MG63 (cell line): ENCODE results near the gene OR2V2. TPM values are rescaled to one million over a fixed set of nuclear protein-coding genes. Genes with fewer than 3 reads are reported as not detected.

Experiments
- DNase-seq: peaks from one replicate; pipeline ENCODE4 v3.0.0-alpha.2; 2020
- H3K27me3 ChIP-seq: fragments of 250-450 bp; sonication (Bioruptor Pico); 2 replicates; pipeline ENCODE4 v1.5.1; 2020; ENCODE audit warnings: mild to moderate bottlenecking, moderate library complexity
- H3K36me3 ChIP-seq: fragments of 250-450 bp; sonication (Bioruptor Pico); 2 replicates; pipeline ENCODE4 v1.5.1; 2020; ENCODE audit warnings: mild to moderate bottlenecking, moderate library complexity
- H3K4me3 ChIP-seq: fragments of 250-450 bp; sonication (Bioruptor Pico); 2 replicates; pipeline ENCODE4 v1.5.1; 2020; ENCODE audit warnings: mild to moderate bottlenecking, moderate library complexity
- H3K9me3 ChIP-seq: fragments of 250-450 bp; sonication (Bioruptor Pico); 2 replicates; pipeline ENCODE4 v1.5.1; 2020; ENCODE audit warnings: mild to moderate bottlenecking, moderate library complexity
- total RNA-seq: library from RNA; depleted of rRNA; stranded (reverse); fragments of >200 nt; shearing (Covaris generic); gene quantifications from 2 replicates; pipeline ENCODE4 v1.2.3, GENCODE V29; 2014; ENCODE audit warnings: low replicate concordance

OR2V2 gene
- total RNA-seq, 1 experiment from 2014 or later = not detected

DNA sequence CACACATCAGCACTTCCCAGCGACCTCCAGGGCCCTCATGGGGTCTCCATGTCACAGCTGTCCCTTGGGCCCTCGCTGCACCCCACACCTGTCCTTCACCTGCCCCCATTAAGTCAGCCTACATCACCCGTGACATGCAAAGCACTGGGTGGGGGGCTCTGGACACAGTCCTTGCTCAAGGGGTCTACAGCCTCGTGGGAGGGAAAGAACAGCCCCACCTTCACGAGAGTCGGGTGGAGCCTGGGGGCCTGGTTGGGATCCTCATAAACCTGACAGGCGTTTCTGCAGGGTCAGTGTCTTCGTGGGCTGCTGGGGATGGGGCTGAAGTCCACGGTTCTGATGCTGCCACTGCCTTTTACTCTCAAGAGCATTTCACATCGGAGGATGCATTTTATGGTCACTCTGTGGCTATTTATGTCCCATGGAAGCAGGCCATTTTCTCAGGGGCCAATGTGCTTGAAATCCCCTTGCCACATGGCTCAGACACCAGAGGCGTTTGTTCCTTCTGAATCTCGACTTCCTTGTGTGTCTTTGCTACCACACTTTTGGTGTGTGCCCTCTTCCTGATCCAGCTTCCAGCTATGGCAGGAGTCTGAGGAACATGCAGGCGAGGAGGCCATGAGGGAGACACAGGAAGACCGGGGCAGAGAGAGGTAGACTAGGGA, 16.4 kb upstream of the OR2V2 start, which contains the start of gene OR2V1:
Gene OR2V1 (minus strand): TSS at position 338 of the 665 bp plus-strand sequence. CDS start 5,865 bp downstream, outside the sequence.
- DNase-seq = no peak
- no peaks in the 10 kb centered on the region for H3K36me3 ChIP-seq
- peaks cover 28% of the 10 kb centered on the region for H3K27me3 ChIP-seq
- H3K9me3 ChIP-seq = peaks cover 3% of the 10 kb centered on the region; the same call in 1 of the 2 replicates
- H3K4me3 ChIP-seq = no peak within 1 kb of the TSS

DNA sequence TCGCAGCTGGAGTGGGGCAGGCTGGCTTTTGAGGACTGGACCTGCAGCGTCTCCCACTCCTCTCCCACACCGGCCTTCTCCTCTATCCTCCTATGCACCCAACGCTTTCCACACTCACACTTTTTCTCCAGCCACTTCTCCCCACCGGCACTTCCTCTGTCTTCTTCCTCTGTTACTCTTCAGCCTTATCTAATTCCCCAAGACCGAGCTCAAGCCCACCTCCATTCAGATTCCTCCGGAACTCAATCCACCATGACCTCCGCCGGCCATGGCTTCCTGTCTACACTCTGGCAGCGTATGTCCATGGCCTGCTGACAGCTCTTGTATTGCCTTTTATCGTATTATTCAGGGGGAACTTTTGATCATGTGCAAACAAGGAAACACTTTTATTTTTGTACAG, 15.9 kb upstream of the OR2V2 start:
- no peaks in the 10 kb centered on the region for H3K36me3 ChIP-seq
- DNase-seq = no peak
- H3K4me3 ChIP-seq = no peak overlapping the region
- peaks cover 23% of the 10 kb centered on the region for H3K27me3 ChIP-seq
- H3K9me3 ChIP-seq = peaks cover 6% of the 10 kb centered on the region

DNA sequence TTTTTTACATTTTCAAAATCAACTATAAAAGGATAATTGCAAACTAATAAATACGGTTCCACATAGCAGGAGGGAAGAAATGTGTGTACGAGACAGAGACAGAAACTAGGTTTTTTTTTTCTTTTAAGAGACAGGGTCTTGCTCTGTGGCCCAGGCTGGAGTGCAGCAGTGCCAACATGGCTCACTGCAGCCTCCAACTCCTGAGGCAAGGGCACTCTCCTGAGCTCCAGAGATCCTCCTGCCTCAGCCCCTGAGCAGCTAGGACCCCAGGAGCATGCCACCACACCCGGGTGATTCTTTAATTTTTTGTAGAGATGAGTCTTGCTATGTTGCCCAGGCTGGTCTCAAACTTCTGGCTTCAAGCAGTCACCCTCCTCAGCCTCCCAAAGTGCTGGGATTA, 14.3 kb upstream of the OR2V2 start:
- no peak for DNase-seq
- Histone ChIP-seq H3K27me3 (peaks cover 19% of the 10 kb centered on the region), H3K4me3 (no peak overlapping the region)

DNA sequence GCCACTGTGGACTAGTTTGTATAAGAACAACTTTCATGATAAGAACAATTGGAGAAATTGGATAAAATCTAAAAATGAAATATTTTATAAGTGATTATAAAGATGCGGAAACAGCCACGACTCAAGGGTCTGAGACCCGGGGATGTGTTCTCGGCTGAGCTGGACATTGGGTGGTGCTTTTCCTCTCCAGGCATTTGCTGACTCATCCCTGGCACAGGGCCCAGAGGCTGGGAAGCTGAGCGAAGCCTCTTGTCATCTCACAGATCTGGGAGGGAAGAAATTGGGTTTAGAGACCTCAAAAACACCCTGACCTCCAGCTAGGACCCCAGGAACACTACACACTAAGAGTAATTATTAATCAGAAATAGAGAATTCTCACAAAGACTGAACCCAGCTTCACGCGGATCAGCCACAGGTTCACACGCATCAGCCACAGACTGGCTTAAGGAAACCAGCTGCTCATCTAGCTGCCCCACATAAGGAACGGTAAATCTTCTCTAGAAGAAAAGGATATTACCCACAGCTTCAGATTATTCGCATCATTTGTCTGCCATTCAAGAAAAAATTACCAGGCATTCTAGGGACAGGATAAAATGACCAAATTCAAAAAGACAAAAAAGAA, 13.7 kb upstream of the OR2V2 start:
- peaks cover 9% of the 10 kb centered on the region for H3K9me3 ChIP-seq
- H3K4me3 ChIP-seq = no peak overlapping the region
- H3K36me3 ChIP-seq = no peaks in the 10 kb centered on the region
- peaks cover 18% of the 10 kb centered on the region for H3K27me3 ChIP-seq
- peak; percentile 95 for DNase-seq

More for the DNA sequence above, 14.3 kb upstream of the OR2V2 start:
- H3K9me3 ChIP-seq = peaks cover 9% of the 10 kb centered on the region
- no peaks in the 10 kb centered on the region for H3K36me3 ChIP-seq

DNA sequence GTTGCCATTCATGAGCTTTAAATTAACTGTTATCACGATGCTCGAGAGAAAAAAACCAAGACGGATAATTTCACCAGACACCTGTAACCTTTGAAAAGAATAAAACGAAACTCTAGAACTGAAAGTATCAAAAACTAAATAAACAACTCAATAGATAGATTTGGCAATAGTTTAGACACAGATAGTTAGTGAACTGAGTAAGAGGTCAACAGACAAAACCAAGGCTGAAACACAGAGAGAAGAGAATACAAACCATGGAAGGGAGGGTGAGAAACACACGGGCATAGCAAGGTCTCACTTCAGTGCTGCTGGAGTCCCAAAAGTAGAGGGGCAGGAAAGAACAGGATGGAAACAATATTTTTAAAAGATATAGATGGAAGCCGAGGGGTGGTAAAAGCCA, 13.1 kb upstream of the OR2V2 start:
- DNase-seq = no peak
- H3K27me3 ChIP-seq = peaks cover 13% of the 10 kb centered on the region
- no peaks in the 10 kb centered on the region for H3K36me3 ChIP-seq
- H3K4me3 ChIP-seq = no peak overlapping the region
- H3K9me3 ChIP-seq = peaks cover 9% of the 10 kb centered on the region

DNA sequence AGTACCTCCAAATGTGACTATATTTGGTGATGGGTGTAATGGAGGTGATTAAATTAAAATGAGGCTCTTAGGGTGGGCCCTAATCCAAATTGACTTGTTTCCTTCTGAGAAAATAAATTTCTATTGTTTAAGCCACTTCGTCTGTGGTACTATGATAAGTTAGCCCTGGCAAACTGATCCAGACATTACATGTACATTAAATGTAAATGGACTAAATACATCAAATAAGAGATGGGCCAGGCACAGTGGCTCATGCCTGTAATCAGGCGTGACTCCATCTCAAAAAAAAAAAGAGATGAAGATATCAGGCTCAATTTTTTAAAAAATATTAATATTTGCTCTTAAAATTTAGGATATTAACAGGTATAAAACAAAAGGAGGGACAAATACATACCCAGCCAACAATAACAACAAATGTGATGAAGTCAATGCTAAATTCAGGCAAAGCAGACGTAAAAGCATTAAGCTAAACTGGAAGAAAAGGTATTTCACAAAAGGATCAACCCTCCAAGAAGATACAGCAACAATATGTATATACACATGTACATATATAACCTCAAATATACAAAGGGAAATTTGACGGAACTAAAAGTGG, 10.9 kb upstream of the OR2V2 start:
- Histone ChIP-seq H3K9me3 (peaks cover 9% of the 10 kb centered on the region), H3K27me3 (peaks cover 14% of the 10 kb centered on the region), H3K4me3 (no peak overlapping the region), H3K36me3 (no peaks in the 10 kb centered on the region)
- no peak for DNase-seq

DNA sequence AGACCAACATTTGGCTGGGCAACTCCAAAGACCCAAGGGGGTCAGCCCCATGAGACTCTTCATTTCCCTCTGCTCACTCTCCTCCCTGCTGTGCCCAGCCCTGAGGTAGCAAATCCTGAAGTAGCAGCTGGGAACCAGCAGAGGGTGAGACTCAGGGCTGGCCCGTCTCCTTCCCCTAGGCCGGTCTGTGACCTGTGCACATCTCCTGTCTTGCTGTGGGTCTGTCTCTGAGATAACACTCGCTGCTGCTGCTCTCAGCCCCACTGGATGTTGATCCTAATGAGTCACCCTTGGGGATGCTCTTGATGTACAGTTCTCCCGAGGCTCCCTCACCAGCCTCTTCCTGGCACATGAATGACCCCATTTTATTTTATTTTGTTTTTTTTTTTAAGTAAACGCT, 9.1 kb upstream of the OR2V2 start:
- no peak overlapping the region for H3K4me3 ChIP-seq
- no peak for DNase-seq
- peaks cover 10% of the 10 kb centered on the region for H3K9me3 ChIP-seq
- peaks cover 17% of the 10 kb centered on the region for H3K27me3 ChIP-seq
- no peaks in the 10 kb centered on the region for H3K36me3 ChIP-seq

DNA sequence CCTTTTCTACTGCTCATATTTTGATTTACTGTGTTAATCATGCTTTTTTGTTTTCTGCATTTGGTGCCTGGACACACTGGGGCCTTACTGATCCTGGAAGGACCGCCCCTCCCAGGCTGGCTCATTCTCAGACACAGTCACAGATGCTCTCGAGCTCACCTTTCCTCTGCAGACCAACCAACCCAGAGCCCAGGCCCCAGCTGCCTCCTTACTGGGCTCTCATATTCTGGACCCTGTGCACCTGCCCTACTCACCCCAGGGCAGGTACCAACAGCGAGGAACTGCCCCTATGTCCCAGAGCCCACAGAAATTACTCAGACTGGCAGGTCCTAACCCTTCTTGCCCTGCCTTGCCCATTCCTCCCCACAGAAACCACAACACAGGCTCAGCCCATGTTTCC, 6.6 kb upstream of the OR2V2 start:
- Histone ChIP-seq H3K36me3 (no peaks in the 10 kb centered on the region), H3K27me3 (peaks cover 30% of the 10 kb centered on the region), H3K4me3 (no peak overlapping the region), H3K9me3 (peaks cover 23% of the 10 kb centered on the region)
- DNase-seq = no peak

DNA sequence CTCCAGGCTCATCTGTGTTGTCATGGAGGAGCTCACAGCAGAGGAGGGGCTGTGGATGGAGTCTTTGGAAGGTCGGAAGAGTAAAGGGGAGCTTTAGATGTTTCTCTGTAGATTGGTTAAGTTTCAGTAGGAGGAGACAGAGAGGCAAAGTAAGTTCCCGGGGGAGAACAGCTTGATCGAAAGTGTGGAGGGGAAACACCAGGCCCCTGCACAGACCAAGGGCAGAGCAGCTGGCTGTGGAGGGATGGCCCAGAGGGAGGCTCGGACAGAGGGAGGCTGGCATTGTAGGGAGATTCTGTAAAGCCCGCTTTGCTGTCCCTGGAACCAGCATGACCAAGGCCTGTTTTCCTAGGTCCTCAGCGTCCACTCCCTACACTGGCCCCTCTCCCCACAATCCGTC, 5.3 kb upstream of the OR2V2 start:
- Histone ChIP-seq H3K36me3 (no peaks in the 10 kb centered on the region), H3K4me3 (no peak overlapping the region), H3K27me3 (peaks cover 32% of the 10 kb centered on the region), H3K9me3 (peaks cover 14% of the 10 kb centered on the region)
- DNase-seq = no peak

DNA sequence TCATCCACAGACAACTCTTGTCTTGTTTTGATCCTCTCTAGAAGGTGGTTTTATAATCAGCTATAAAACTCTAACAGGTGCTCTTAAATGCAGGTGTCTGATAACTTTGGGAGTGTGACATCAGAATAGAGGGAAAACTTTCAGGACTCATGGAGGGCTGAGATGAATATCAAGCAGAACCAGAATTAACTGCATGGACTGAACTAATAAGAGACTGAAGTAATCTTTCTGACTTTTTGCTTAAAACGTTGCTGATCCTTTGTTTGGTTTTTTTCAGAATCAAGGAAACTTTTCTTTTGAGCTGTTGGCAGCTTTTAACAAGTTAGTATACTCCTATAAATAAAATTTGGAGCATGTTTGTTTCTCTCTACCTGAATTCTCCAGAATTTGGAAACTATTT, 2.3 kb upstream of the OR2V2 start:
- Histone ChIP-seq H3K9me3 (peaks cover 14% of the 10 kb centered on the region), H3K36me3 (no peaks in the 10 kb centered on the region), H3K4me3 (no peak overlapping the region), H3K27me3 (peaks cover 32% of the 10 kb centered on the region)
- no peak for DNase-seq

DNA sequence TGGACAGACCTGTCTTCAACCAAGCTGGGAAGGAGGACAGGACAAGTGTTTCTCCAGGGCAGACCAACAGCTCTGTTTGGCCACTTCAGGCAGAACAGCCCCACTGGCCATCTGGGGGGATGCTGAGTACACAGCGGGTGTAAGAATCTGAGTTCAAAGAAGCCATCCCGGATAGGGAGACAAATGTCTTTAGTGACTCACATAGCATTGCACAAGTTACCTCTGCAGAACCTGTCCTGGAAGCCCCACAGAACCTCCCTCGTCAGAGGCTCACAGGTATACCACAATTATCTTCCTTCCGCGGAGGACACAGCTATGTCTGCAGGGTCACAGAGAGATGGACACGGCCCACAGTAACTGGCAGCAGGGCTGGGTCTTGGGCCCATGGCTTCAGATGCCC, 2.0 kb downstream of the OR2V2 start:
- Histone ChIP-seq H3K4me3 (no peak overlapping the region), H3K36me3 (no peaks in the 10 kb centered on the region), H3K27me3 (peaks cover 12% of the 10 kb centered on the region), H3K9me3 (peaks cover 13% of the 10 kb centered on the region)
- no peak for DNase-seq

DNA sequence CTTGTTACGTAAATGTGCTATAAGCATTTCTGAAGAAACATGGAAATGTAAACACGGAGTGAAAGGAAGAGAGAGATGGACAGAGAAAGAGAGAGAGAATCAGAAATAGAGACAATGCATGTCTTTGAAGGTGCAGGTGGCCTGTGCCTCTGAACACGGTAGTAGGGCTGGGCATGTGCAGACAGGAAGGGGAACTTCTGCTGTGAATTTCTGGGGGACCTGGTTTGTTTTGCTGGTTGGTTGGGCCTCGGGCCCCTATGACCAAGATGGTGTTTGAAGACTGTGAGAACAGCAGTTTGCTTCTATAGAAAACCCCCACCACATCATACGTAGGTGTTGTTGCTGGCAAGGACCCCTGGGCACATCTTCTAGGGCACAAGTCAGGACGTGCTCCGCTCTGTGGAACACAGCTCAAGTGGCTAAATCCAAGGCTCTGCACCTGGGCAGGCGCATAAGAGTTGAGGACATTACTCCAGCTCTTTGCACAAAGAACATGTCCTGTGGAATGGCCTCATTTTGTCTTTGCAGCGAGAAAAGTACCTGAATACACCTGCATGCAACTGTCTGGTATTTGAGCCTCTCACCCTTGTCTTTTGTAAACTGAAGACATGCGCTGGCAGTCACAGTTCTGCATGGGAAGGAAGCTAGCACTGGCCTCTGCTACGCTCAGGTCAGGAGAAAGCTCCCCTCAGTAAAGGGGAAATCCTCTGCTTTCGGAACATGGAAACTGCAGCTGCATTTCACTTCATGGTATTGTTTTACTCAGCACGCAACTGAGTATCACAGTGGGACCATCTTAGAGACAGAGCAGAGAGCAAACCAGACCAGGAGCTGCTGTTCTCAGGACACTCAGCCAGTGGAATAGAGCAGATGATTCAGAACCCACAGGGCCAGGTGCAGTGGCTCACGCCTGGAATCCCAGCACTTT, 2.7 kb downstream of the OR2V2 start:
- H3K36me3 ChIP-seq = no peaks in the 10 kb centered on the region
- H3K4me3 ChIP-seq = no peak overlapping the region
- H3K27me3 ChIP-seq = peaks cover 11% of the 10 kb centered on the region
- DNase-seq = no peak
- H3K9me3 ChIP-seq = peaks cover 6% of the 10 kb centered on the region

DNA sequence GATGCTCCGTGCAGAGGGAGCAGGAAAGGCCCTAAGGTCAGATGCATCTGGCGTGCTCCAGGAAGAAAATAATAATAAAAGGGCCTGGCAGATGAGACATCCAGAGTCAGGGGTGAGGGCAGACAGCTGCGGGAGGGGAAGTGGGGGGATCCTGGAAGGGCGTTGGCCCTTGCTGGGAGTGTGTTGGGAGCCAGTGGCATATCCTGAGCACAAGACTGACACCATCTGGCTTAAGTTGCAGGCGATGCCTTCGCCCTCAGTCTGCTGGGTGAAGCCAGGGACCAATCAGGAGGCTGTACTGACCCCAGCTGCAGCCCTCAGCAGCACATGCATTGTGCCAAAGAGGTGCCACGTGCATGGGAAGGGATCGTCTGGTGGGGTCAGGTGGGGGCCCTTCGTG, 3.8 kb downstream of the OR2V2 start:
- H3K4me3 ChIP-seq = no peak overlapping the region
- no peak for DNase-seq
- H3K27me3 ChIP-seq = peaks cover 3% of the 10 kb centered on the region
- no peaks in the 10 kb centered on the region for H3K36me3 ChIP-seq
- H3K9me3 ChIP-seq = no peaks in the 10 kb centered on the region

DNA sequence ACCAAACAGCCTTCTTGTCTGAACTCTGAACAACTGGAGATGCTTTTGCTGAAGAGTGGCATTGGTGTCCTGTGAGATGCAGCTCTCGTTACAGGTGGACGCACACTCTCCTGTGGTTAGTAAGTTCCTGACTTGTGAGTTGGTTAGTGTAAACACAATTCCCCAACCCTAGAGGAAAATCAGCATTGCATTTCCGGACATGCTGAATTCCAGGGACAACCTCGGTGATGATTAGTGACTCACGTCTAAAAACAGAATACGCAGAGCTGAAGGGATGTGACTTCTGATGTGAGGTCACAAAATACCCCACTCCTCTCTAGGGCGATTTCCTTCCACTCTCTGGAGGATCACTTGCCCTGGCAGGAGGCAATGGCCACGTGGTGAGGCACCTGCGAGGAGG, 5.0 kb downstream of the OR2V2 start:
- Histone ChIP-seq H3K36me3 (no peaks in the 10 kb centered on the region), H3K4me3 (no peak overlapping the region), H3K9me3 (no peaks in the 10 kb centered on the region), H3K27me3 (peaks cover 6% of the 10 kb centered on the region; the same call in 1 of the 2 replicates)
- no peak for DNase-seq

DNA sequence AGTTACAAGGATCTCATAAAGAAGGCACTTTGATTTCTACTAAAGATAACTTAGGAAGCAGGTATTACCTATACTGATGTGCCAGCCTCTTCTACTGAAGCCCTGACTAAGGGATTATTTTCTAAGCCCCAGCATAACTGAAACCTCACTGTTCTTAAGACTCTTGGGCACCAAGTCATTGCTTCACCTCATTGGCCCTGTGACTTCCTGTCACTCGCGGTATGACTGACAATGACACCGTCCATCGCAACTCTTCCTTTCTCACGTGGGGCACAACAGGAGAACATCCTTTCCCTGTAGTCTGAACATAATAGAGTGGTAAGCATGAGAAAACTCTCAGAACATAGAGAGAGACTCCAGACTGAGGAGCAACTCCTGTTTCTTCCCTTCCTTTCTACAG, 6.4 kb downstream of the OR2V2 start:
- H3K27me3 ChIP-seq = peaks cover 10% of the 10 kb centered on the region; the same call in 1 of the 2 replicates
- no peaks in the 10 kb centered on the region for H3K36me3 ChIP-seq
- no peak for DNase-seq
- no peaks in the 10 kb centered on the region for H3K9me3 ChIP-seq
- no peak overlapping the region for H3K4me3 ChIP-seq

DNA sequence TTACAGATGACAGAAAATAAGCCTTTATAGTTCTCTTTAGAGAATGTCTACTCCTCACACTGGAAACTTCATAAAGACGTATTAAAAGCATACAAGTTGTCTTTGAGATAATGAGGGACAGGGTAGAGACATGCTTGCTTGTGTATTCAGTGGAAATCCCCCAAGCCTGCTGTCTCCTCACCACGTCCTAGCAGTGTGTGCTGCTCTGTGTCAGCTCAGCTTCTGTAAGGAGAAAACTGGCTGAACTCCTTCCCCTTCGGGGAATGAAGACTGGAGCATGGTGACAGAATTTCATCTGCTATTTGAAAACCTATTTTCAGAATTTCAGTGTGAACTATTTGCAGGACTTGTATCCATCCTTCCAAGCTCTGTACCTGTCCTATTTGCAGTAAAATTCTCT, 9.4 kb downstream of the OR2V2 start:
- Histone ChIP-seq H3K36me3 (no peaks in the 10 kb centered on the region), H3K4me3 (no peak overlapping the region), H3K27me3 (peaks cover 12% of the 10 kb centered on the region; the same call in 1 of the 2 replicates), H3K9me3 (no peaks in the 10 kb centered on the region)
- DNase-seq = no peak

DNA sequence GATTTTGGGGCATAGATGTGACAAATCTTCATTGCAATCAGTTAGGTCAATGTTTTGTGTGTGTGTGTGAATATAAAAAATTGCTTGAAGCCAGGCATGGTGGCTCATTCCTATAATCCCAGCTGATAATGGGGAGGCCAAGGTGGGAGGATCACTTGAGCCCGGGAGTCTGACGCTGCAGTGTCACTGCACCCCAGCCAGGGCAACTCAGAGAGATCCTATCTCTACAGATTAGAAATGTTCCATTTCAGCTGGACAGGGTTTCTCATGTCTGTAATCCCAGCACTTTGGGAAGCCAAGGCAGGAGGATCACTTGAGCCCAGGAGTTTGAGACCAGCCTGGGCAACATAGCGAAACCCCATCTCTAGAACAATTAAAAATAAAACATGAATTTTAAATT, 11.5 kb downstream of the OR2V2 start:
- no peak for DNase-seq
- peaks cover 12% of the 10 kb centered on the region; the same call in 1 of the 2 replicates for H3K27me3 ChIP-seq
- H3K4me3 ChIP-seq = no peak overlapping the region

More for the DNA sequence above, 11.5 kb downstream of the OR2V2 start:
- H3K9me3 ChIP-seq = no peaks in the 10 kb centered on the region
- H3K36me3 ChIP-seq = no peaks in the 10 kb centered on the region
